ENCODE data around the gene SLC17A9.

Gene SLC17A9

GRCh38 chr20:62914970-62915457, 37.5 kb upstream of the SLC17A9 start:
- no peak for TF ChIP-seq CTCF (IDR thresholded peaks at IDR 0.05; ENCODE audit: borderline replicate concordance, insufficient read depth, low read depth, low read length)
- H3K4me3 ChIP-seq (ENCODE audit: low read depth, low read length), result no peak overlapping the region

- H3K4me3 ChIP-seq (ENCODE audit: low read depth, low read length), result no peak overlapping the region
- TF ChIP-seq CTCF (IDR thresholded peaks at IDR 0.05; ENCODE audit: borderline replicate concordance, insufficient read depth, low read depth, low read length), result no peak
Measured at GRCh38 chr20:62916703-62917476, 35.6 kb upstream of the SLC17A9 start.

GRCh38 chr20:62917720-62918119, 34.8 kb upstream of the SLC17A9 start:
- H3K4me3 ChIP-seq (ENCODE audit: low read depth, low read length), result no peak overlapping the region
- no peak for TF ChIP-seq CTCF (IDR thresholded peaks at IDR 0.05; ENCODE audit: borderline replicate concordance, insufficient read depth, low read depth, low read length)

- H3K4me3 ChIP-seq (ENCODE audit: low read depth, low read length), result no peak overlapping the region
- TF ChIP-seq CTCF (IDR thresholded peaks at IDR 0.05; ENCODE audit: borderline replicate concordance, insufficient read depth, low read depth, low read length), result no peak
Measured at GRCh38 chr20:62918147-62918546, 34.4 kb upstream of the SLC17A9 start.

GRCh38 chr20:62918831-62919230, 33.7 kb upstream of the SLC17A9 start:
- no peak for TF ChIP-seq CTCF (IDR thresholded peaks at IDR 0.05; ENCODE audit: borderline replicate concordance, insufficient read depth, low read depth, low read length)

GRCh38 chr20:62920039-62920645, 32.4 kb upstream of the SLC17A9 start:
- no peak for TF ChIP-seq CTCF (IDR thresholded peaks at IDR 0.05; ENCODE audit: borderline replicate concordance, insufficient read depth, low read depth, low read length)
- no peak overlapping the region for H3K4me3 ChIP-seq (ENCODE audit: low read depth, low read length)

More at GRCh38 chr20:62918831-62919230, 33.7 kb upstream of the SLC17A9 start:
- no peak overlapping the region for H3K4me3 ChIP-seq (ENCODE audit: low read depth, low read length)
